K562 (cell line): ENCODE measurements around the gene PPP1R14C.

ENCODE experiments used
- HDAC2 ChIP-seq: fragments of 450-650 bp; IDR thresholded peaks from 2 replicates; pipeline ENCODE4 v1.6.1; 2016; ENCODE audit warnings: mild to moderate bottlenecking
- POLR2AphosphoS5 ChIP-seq: IDR thresholded peaks from 2 replicates; pipeline ENCODE4 v1.6.1; 2011; ENCODE audit warnings: mild to moderate bottlenecking, low read depth, low read length, moderate library complexity; ENCODE audit not compliant: control insufficient read depth, insufficient read depth
- ZNF140 ChIP-seq: fragments of 250-450 bp; sonication (Bioruptor Pico); IDR thresholded peaks from 2 replicates; pipeline ENCODE4 v1.8.0; 2021; ENCODE audit warnings: moderate library complexity, mild to moderate bottlenecking, inconsistent platforms

DNA sequence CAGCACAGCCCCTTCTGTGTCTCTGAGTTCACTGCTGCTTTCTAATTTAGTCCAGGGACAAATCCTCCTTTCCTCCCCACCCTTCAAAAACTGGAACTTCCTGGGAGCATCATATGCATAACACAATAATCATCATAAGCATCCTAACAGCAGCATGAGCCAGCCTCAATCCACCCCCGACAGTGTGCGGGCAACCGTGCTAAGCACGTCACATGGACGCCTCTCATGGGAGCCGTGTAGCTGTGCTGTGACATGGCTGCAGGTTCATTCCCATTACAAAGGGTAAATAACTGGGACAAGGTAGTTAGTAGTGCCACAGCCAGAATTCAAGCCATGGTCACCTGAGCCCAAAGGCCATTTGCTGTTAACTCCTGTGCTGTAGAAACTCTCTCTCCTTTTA lies 49.4 kb upstream of the PPP1R14C start:
- TF ChIP-seq HDAC2 (no peak), ZNF140 (no peak), POLR2AphosphoS5 (no peak)
